NCI-H2107 treated with DMSO at 0.1 percent for 48 hours (cell line): ENCODE data around the gene STRC.
"Not testable (repeated sequence)": the region's sequence is repeated elsewhere in the genome, so short reads cannot be mapped to it uniquely, and the experiment has no call there.

ENCODE experiments used
- DNase-seq: peaks from one replicate; lab custom pipeline; 2025; ENCODE audit not compliant: unreplicated experiment; lab: John Stamatoyannopoulos, UW

The STRC gene

DNA sequence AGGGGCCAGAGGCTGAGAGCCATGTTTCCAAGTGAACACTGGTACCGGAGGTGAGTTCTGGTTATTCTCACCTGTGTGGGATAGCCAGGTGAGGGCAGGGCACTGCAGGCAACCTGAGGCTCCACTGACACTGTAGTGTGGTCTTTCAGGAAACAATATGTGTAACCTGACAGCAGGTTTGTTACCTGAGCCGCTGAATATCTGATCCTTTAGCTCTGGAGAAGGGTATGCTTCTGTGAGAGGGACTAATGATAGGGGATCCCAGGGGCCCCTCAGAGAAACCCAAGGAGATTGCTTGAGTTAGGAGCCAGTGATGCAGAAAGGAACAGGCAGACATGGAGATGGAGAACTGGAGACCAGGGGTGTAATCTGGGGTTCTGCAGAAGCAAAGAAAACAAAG lies at the start of gene STRC:
STRC (minus strand) TSS at position 101 of the 400 bp plus-strand sequence; CDS start at position 23, 78 bp downstream.
- not testable (repeated sequence) for DNase-seq

DNA sequence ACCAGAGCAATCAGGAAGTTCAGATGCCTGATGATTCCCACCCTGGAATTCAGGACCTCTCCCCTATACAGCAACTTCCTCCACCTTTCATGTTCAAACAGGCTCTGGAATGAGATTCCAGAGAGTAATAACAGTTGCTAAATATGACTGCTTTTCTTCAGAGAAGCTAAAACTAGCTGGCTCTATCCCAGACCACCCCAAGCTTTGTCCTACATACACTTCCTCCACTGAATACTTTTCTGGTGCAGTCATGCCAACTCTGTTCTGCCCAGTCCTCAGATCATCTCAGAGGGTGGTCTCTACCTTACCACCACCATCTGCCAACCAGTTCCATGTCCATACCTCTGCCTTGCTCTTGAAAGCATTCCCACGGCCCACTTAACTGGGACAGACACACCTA lies 47.6 kb upstream of the STRC start:
- DNase-seq, result not testable (repeated sequence)

DNA sequence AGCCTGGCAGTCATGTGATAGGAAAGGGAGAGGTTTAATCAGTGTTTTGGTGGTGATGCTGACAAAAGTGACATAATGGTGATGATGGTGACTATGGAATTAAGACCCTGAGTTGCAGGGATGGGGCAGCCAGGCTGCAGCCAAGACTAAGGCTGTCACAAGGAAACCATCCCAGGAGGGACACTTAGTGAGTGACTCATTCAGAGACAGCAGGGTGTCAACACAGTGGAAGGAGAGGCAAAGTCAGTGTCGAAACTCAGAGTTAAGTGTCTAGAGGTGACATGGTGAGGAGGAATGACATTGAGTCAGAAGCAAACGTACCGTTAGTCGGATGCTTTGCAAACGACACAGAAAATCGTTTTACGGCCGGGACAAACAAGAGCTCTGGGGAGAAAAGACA lies 44.7 kb upstream of the STRC start:
- DNase-seq, result not testable (repeated sequence)

DNA sequence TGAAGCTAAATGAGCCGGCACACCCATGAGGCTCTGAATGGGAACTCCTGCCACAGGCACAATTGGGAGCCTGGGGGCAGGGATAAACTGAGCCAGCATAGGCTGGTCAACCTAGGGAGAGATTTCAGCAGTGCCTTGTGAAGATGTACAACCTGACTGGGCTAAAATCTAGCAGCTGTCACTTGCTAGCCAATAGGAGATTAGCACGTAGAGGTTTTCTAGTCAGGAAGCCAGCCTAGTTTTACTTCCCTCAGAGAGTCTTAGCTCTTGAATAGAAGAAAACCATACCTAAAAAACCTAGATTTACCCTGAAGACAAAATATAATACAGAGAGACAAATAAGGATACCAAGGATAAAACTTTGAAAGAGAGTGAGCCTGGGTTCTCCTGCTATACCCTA lies 43.7 kb upstream of the STRC start:
- not testable (repeated sequence) for DNase-seq

DNA sequence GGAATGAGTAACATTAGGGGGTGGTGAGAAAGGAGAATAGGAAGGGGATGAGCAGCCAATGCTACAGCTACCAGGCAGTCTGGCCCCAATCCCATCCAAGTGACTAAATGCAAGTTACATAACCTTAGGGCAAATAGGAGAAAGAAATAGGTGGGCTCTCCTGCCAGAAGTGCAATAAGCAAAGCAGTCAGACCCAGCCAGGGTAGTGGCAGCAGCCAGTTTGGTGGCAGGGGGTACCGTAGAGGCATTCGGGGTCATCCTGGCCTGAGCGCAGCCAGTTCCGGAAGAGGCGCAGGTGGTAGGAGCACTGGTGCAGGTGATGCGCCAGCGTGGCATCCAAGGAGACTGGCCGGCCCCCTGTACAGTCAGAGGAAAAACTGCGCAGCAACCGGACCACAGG lies 41.1 kb upstream of the STRC start:
- DNase-seq, result not testable (repeated sequence)

DNA sequence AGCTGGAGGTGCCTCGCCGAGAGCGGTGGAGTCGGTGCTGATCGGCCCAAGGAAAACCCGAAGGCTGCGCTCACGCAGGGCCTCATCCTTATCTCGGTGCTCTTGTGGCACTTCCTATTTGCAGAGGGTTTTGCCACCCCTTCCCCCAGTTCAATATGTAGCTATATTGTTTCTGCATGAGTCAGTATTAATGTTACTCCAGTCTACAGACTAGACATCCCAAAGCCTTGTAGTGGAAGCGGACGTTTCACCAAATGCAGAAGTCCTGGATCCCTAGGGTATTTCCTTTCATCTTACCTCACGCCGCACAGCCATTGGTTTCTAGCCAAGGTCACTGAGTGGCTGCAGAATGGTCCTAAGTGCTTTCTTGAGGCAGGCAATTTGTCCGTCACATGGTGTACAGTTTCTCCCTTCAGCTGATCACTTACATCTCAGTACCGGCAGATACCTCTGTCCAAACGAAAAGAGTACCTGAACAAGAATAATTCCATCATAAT lies 30.9 kb upstream of the STRC start:
- not testable (repeated sequence) for DNase-seq

DNA sequence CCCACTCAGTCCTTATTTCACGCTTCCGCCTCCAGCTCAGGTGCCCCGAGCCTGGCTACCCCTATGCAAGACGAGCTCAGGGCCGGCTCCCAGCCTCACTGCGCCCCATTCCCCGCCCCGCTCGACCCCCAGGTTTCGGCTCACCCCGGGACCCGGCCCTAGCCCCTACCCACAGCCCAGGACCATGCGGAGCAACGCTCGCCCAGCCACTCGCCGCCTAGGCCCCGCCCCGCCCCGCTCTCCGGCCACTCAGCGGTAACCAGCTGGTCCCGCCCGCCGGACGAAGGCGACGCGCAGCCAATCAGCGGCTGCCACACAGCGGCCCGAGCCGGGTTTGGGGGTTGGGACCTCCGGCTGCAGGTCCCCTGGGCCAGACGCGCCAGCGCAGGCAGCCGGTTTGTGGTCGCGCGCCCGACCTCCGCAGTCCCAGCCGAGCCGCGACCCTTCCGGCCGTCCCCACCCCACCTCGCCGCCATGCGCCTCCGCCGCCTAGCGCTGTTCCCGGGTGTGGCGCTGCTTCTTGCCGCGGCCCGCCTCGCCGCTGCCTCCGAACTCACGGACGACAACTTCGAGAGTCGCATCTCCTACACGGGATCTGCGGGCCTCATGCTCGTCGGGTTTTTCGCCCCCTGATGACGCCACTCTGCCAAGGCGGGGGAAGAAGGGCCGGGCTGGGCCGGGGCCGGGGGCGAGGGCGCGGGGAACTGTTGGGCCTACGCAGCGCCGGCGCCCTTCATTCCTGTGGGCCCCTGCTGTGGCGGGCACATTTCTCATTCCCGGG lies 30.2 kb upstream of the STRC start, which contains the start of gene CATSPER2:
CATSPER2 (minus strand) TSS at position 196 of the 781 bp plus-strand sequence. CDS start 783 bp downstream, outside the sequence.
- no peak for DNase-seq

DNA sequence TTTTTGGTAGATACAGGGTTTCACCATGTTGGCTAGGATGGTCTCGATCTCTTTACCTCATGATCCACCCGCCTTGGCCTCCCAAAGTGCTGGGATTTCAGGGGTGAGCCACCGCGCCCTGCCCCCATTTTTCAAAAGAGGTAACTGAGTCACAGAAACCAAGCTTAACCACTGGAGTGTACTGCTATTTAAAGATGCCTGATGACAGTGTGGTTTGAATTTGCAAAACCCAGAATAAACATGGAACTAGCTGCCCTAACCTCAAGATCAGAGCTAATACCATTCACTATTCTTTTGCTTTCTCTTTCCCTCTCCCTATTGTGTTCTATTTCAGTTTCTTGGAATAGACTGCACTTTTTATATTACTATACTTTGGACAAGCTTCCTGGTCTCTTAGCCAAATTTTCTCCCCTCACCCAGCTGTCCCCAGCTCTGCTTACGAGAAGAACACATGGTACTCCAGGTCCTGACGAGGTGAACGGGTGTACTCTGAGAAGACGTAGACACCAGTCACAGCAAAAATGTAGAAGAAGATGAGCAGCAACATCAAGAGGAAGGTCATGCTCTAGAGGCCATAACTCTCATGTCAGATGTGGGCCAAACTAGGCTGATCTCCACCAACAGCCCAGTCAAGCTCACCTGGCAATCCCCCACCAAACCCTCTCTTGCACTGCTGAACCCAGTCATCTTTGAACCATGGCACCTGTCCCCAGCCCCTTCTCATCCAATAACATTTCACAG lies 20.0 kb upstream of the STRC start:
- DNase-seq, result not testable (repeated sequence)

DNA sequence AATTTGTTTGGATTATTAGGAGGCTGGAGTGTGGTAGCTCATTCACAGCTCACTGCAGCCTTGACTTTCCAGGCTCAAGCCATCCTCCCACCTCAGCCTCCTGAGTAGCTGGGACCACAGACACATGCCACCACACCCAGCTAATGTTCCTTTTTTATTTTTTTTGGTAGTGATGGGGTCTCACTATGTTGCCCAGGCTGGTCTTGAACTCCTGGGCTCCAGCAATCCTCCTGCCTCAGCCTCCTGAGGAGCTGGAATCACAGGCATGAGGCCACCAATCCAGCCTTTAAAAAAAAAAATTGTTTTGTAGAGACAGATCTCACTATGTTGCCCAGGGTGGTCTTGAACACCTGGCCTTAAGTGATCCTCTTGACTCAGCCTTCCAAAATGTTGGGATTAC lies 8.3 kb upstream of the STRC start:
- not testable (repeated sequence) for DNase-seq

DNA sequence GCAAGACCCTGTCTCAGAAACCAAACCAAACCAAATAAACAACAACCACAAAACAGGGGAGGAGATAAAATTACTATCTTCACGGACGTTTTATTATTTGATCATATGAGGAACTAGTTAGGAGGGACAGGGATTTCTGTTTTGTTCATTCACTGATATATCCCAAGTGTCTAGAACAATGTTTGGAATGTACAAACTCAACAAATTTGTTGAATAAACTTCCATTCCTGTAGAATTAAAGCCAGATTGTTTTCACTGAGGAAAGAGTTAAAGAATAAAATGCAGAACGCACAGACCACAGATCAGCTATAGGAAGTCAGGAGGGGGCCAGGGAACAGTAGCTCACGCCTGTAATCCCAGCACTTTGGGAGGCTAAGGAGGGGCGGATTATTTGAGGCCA lies 6.5 kb upstream of the STRC start:
- no peak for DNase-seq

DNA sequence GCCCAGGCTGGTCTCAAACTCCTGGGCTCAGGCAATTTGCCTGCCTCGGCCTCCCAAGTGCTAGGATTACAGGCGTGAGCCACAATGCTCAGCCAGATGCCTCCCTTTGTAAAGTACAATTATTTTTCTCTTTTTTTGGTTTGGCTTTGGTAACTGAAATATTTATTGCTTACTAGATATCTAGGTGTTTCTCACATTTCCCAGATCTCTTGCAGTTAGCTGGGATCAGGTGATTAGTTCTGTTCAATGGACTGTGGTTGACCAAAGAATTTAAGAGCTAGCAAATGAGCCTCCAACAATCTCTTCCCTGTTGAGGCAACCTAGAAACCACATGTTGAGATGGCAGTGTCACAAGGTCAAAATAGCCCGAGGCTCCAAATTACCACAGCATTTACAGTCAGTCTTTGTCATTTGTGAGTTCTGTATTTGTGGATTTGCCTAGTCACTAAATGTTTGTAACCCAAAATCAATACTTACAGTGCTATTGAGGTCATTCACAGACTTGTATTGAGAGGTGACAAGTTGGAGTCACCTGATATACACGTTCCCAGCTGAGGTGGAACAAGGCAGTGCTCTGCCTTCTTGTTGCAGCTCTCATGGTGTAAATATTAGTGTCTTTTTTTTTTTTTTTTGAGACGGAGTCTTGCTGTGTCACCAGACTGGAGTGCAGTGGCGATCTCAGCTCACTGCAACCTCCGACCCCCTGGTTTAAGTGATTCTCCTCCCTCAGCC lies 3.6 kb upstream of the STRC start:
- not testable (repeated sequence) for DNase-seq

DNA sequence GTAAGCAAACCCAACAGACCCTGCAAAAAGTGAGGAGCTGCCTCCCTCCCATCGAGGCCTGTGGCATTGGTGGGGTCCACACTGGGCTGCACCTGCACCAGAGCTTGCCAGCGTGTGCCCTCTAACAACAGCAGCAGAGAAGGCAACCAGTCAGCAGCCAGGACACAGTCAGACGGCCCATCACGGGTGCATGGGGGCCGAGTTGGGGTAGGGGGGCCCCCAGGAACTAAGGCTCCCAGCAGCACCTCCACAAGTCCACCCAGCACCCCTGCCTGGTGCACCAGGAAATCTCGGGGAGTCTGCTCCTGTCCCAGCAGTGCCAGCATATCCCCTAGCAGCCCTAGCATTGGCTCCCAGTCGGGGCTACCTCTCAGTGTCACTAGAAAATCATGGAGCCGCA lies 850 bp downstream of the STRC start:
- DNase-seq, result not testable (repeated sequence)

DNA sequence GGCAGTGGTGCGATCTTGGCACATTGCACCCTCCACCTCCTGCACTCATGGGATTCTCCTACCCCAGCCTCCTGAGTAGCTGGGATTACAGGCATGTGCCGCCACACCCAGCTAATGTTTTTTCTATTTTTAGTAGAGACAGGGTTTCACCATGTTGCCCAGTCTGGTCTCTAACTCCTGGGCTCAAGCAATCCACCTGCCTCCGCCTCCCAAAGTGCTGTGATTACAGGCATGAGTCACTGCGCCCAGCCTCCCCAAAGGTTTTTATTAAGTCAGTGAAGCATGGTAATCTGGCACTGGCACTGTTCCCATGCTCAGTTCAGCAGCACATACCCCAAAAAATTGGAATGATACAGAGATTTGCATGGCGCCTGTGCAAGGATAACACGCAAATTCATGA lies 16.4 kb downstream of the STRC start:
- DNase-seq, result peak; percentile 21

DNA sequence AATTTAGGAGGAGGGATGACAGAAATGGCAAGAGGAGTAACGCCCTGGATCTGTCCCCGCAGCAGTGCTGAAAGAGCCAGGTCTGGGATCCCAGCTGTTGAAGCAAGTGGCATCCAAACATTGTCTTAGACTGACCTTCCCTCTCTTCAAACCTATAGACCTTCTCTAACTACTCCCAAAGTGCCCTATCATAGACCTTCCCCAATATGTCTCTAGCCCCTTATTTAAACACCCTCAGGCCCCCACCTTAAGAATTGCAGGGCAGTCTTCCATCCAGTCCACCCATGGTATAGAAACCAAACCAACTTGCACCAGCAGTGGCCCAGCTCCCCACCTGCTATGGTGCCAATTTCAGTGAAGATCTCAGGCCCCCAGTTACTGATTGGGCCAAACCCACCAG lies 18.4 kb downstream of the STRC start:
- DNase-seq, result not testable (repeated sequence)

DNA sequence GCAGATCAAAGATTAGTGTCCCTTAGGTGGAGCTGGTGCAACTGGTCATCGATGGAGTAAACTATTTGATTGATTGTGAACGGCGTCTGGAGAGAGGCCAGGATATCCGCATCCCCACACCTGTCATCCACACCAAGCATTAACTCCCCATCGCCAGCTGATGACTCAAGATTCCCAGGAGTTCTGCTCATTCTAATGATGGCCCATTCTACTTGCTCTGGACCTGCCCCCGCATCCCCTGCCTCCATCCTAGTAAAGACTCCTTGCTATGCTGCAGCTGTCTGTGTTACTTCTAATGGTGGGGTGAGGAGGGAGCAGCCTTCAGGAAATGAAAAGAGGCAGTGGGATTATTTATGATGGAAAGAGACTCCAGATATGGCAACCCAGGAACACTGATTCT lies 19.5 kb downstream of the STRC start:
- DNase-seq, result not testable (repeated sequence)

DNA sequence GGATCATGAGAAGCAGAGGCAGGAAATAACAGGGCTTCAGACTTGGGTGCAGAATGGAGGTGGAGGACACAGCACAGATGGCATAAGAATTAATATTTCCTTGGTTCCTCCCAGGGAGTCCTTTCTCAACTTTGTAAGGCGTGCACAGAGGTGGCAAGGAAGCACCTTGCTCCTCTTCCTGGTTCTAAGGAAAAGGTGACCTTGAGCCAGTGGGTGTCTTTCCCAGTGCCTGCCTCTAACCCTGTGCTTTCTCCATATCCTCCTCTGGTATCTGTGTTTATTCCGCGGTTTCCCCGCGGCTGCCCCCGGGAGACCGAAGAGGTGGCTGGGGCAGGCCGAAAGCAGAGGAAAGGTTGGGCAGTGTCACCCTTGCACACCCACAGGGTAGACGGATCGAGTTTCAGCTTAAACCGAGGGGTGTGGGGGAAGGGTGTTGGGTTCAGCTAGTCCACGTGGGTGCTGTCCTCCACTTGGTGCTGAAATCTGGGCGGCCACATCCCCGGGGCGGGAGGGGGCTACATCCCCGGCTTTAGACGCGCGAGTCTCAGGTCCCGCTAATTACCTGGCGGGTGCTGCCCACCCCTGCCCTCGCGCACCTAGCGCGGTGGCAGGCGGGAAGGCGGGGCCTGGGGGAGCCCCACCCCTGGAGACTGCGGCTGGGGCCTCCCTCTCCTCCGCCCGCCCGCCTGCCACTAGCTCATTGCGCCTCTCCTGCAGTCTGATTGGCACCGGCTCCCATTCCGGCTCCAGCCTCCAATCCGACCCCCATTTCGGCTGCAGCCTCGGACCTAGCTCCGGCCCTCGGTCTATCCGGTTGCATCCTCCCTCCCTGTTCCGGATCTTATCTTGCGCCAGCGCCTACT lies 25.0 kb downstream of the STRC start, which contains the start of gene CKMT1B:
CKMT1B (plus strand) TSS at position 700 of the 863 bp plus-strand sequence. CDS start 192 bp downstream, outside the sequence.
- not testable (repeated sequence) for DNase-seq

DNA sequence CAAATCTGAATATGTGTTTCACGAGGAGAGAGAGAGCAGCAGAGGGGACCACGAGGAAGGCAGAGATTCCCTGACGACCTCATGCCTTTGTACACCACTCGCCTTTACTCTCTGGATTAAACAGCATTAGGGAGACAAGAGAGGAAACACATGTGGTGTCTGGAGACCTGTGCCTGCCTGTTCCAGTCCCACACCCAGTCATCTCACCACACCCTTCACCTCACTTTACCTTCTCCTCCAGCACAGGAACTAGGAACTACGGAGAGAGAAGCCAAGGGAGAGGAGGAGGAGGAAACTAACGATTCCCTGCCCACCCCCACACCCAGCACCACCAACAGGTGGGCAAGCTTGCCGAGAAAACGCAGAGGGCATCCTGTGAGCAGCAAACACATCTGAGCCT lies 25.8 kb downstream of the STRC start:
- not testable (repeated sequence) for DNase-seq

DNA sequence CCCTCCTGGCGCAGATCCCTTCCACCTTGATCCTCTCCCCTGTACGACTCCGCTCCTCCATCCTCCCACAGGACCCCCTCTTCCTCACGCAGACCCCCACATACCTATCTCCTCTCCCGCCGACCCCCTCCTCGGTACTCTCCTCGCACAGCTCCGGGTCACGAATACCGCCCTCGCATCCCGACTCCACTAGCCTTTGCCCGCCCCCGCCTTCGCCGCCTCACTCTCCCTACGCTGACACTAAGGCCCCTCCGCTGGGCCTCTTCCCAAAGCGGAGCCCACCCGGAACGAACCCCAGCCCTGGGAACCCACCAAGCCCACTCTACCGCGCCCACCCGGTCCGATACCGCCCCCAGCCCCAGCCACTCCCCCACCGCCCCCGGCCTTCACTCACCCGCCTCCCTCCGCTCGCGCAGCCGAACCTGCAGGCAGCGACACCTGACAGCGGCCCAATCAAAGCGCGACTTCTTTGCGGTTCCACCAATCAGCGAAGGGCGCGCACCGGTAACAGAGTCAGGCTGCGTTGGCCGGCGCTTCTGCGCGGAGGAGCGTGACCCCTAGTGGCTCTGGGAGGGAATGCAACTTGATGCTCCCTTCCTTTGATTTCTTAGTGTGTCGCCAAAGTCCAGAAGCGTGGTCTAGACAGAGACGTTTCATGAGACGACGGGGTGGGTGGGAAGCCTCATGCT lies 28.7 kb downstream of the STRC start, which contains the start of gene PPIP5K1:
PPIP5K1 (minus strand) TSS at position 431 of the 689 bp plus-strand sequence. CDS start 5,704 bp downstream, outside the sequence.
- not testable (repeated sequence) for DNase-seq

DNA sequence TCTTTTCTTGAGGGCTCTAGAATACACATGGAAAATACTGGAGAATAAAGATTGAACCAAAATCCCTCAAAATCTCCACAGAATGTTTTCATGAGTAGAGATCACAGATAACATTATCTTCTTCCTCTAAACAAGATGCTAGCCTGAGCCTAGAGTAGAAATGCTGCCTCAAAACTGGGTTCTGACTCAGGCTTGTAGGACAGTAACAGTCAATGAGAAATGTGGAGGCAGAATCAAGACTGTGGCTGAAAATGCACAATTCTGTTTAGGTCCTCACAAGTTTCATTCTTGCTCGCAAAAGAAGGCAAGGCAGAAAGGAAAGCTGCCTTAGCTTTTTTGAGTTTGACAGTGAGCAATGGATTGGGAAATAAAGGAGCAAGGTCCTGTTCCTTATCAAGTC lies 44.0 kb downstream of the STRC start:
- DNase-seq, result not testable (repeated sequence)
